Upper lobe of left lung (tissue), 4 donors: Measurements from ENCODE around the gene MRPS33.

ENCODE experiments used
- CTCF ChIP-seq, 6 experiments: fragments of 450-650 bp in 4 of 6; fragments of 200-600 bp in 2 of 6; sonication (generic) in 2 of 6; IDR thresholded peaks; one replicate each; pipeline ENCODE4 v1.5.1; 2016 to 2019; ENCODE audit warnings: antibody characterized with exemption in 6 of 6
- POLR2A ChIP-seq, 4 donors: fragments of 450-650 bp; IDR thresholded peaks; one replicate each; pipeline ENCODE4 v1.5.1; 2016 to 2017; ENCODE audit warnings: antibody characterized with exemption in 4 of 4, mild to moderate bottlenecking in 2 of 4

- TF ChIP-seq CTCF (IDR thresholded peaks at IDR 0.05) (no peak), POLR2A (IDR thresholded peaks at IDR 0.05) (no peak)
Measured at GRCh38 chr7:141013345-141013715, 1.4 kb downstream of the MRPS33 start.
